GM19023 (cell line): ENCODE data around the gene NEIL3.

Experiments used
- ATAC-seq: cut with Tn5 transposase; IDR thresholded peaks from one replicate; pipeline ENCODE4 v1.9.1; 2021; ENCODE audit warnings: mild to moderate bottlenecking, moderate library complexity; ENCODE audit not compliant: unreplicated experiment

Gene NEIL3

GRCh38 chr4:177405508-177405907, 95.8 kb downstream of the NEIL3 start:
- no peak for ATAC-seq

DNA sequence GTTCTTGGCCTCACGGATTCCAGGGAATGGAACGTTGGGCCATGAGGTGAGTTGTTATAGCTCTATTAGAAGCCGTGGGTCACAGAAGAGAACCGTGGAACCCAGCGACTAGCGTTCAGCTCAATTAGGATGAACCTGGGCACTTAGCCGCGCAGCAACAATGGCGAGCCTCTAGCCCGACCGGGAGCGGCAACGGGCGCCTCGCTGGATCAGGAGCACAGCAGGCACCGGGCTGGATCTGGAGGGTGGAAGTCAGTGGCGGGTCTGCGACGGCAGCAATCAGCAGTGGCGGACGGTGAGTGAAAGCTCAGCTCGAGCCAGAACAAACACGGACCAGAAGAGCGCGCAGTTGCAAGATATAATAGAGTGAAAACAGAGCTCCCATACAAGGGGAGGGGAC, 98.3 kb downstream of the NEIL3 start:
- ATAC-seq, result no peak

DNA sequence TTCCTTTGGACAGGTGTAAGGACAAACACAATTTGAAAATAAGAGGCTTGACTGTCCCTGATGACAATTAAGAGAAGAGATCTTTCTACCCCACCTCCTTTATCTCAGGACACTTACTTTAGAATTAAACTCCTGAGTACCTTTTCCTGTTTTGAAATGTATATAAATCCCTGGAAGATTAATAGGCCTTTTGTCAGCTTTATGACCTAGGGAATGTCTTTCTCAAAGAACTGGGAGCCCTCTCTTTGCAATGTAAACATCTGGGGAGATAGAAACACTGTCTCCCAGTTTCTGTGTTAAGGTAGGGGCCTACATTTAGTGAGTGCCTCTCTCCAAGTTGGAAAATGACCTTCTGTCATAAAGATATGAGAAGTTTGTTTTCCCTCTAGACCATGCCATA, 100.9 kb downstream of the NEIL3 start:
- ATAC-seq, result no peak

GRCh38 chr4:177411996-177412395, 102.3 kb downstream of the NEIL3 start:
- no peak for ATAC-seq
